Measurements from ENCODE around the gene PPCDC.

PPCDC gene

GRCh38 chr15:75019916-75020315 is 3.5 kb upstream of the PPCDC start:
- no peak for DNase-seq

DNA sequence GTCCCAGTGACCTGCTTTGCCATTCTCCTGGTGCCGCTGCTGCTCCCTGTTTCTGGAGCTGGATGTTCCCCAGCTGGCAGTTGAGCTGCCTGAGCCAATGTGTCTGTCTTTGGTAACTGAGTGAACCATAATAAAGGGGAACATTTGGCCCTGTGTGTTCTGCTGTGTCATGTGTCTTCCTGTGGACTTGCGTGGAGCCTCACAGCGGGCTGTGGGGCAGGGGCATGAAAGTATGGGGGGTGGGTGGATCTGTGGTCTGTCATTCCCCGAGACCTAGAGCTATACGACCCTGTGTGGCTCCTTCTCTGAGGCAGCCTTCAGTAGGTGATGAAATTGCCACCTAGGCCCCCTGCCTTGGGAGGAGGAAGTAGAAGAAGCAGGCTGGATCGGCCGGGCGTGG is 2.0 kb upstream of the PPCDC start:
- DNase-seq, result no peak

- DNase-seq, result no peak
These were observed 608 bp upstream of the PPCDC start for GRCh38 chr15:75022783-75023180.

DNA sequence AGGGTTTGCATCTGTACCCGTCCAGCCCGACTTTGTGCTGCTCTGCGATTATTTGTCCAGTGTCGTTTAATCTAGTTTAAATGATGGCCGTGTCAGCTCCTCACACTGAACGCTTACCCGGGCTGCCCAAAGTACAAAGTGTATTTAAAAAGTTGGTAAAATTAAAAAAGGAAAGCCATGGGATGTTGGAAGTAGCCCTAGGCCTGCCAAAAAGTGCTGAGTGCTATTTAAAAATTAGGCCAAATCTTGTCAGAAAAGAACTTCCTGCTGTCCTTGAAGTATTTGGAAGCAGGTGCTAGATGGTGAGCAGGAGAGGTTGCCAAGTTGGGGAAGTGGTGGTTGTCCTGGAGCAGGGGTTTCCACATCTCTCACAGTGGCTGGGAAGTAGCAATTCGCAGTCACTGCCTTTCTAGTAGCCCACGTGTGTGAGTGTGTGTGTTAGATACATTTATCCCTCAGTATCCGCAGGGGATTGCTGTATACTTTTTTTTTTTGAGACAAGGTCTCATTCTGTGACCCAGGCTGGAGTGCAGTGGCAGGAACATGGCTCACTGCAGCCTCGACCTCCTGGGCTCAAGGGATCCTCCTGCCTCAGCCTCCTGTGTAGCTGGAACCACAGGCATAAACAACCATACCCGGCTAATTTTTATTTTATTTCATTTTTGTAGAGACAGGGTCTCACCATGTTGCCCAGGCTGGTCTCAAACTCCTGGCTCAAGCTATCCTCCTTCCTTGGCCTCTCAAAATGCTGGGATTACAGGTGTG is 664 bp downstream of the PPCDC start:
- no peak for DNase-seq

GRCh38 chr15:75025107-75025506 is 1.7 kb downstream of the PPCDC start:
- no peak for DNase-seq

DNA sequence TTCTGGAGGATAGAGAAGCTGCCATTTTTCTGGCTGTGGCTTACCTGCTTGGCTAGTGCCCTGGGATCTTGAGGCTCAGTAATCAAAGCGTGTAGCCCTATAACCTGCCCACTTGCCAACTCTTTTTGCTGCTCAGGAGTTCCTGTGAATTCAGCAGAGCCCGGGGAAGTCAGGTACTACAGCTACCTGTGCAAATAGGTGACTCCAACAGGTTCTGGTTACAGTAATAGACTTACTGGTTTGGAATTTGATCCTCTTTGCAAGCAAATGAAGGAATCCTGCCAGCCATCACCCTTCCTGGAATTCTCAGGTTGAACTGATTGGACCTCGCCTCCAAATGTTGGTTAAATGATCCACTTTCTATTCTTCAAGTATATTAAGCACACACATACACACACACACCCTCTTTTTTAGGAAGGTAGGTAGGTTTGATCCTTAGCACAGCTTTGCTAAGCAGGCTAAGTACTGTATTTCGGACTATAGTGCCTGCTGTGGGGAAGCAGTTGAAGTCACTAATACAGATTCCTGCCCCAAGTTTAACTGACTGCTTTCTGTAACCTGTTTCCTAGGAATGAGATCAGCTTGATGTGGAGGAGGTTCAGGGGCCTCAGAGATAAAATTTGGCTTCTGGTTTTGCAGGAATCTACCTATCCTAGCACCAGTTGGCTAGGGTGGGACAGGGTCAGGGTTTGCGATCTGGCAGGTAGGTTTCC is 2.3 kb downstream of the PPCDC start:
- no peak for DNase-seq

GRCh38 chr15:75027551-75027950 is 4.2 kb downstream of the PPCDC start:
- DNase-seq, result no peak

DNA sequence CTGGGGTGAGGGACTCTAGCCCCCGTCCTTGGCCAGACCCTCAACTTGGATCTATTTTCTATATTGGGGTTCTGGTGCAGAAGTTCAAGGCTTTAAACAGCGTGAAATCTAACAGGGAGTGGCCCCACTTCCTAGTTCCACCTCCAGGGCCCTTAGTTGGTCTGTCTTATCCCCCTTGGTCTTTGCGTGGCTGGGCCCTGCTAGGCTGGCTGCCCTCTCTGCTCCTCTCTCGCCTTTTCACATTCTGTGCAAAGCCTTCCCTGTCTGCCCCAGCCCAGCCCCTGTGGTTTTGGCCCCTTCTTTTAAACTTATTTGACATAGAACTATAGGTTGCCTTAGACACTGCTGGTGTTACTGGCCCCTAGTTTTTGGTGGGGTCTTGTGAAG is 5.6 kb downstream of the PPCDC start:
- DNase-seq, result no peak

DNA sequence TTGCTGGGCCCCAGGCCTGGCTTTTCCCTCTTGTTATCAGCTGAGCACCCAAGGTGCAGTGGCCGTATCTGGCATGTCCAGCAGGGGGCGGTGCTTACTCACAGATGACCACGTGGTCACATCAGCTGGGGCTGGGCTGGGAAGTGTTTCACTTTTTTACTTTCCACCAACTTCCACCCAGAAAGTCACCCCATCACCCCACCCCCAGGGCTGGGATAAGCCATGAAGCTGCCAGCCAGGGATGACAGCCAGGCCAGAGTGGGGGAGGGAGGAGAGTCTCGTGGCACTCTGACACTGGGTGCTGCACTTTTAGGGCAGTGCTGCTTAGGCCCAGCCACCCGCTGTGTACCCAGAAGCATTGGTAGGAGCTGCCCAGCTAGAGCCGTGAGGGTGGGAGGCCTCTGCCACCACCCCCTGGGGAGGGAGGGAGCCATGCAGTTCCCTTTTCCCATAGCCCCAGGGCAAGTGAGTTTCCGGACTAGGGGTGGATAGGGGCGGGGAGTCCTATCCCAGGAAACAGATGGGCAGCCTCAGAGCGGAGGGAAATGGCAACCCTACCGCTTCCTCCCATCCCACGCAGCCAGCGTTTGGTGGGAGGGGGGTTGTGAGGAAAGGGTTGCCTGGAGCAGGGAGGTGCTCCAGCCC is 6.1 kb downstream of the PPCDC start:
- DNase-seq, result peak; percentile 26

GRCh38 chr15:75030023-75030413 is 6.6 kb downstream of the PPCDC start:
- no peak for DNase-seq

DNA sequence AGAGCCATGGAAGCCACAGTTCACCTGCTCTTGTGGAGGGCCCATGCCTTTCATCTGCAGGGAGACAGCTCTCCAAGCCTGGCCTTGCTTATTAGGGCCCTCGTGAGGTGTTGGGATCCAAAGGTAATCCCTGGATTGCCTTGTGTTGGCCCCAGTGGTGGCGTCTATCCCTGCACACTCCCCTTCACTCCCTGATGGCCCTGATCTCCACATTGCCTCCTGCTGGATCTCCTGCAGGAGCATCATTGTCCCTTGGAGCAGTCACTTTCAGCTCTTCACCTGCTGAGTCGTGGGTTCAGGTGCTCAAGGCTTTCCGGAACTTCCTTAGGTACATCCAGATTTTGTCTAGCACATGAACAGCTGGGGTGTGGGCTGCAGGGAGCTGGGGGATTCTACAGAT is 7.0 kb downstream of the PPCDC start:
- DNase-seq, result no peak

- no peak for DNase-seq
These were observed 8.5 kb downstream of the PPCDC start for GRCh38 chr15:75031848-75032247.

- no peak for DNase-seq
These were observed 9.0 kb downstream of the PPCDC start for GRCh38 chr15:75032395-75032794.

DNA sequence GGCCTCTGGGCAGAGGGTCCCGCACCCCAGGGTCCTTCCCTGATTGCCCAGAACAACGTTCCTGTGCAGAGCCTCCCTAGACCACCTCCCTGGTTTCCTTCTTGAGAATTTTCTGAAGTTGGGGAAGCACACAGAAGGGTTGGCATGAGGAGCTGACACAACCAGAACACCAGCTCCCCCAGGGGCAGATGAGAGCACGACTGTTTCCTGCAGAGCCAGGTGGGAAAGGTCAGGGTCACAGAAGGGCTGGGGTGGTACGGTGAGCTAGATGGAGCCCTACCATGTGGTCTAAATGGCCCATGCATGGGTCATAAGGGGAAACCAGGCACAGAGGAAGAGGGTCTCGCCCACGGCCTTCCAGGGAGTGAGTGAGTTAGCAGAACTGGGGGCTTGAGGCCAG is 10.4 kb downstream of the PPCDC start:
- no peak for DNase-seq

GRCh38 chr15:75034615-75035014 is 11.2 kb downstream of the PPCDC start:
- no peak for DNase-seq

GRCh38 chr15:75036212-75036616 is 12.8 kb downstream of the PPCDC start:
- DNase-seq, result no peak

DNA sequence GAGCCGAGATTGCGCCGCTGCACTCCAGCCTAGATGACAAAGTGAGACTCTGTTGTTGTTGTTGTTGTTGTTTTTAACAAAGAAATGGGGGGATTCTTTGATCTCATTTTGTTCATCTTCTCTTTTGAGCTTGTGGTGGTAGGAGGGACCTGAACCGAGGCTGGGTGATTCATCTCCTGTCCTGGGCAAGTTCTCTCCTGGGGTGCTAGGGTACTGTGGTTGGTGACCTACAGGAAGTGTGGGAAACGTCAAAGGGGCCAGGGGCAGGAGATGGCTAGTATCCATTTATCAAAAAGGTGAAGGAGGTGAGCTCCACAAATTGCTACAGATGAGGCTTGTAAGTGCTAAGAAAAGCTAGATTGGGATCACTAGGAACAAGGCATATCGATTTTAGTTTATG is 14.3 kb downstream of the PPCDC start:
- DNase-seq, result no peak

- no peak for DNase-seq
These were observed 14.8 kb downstream of the PPCDC start for GRCh38 chr15:75038231-75038630.

GRCh38 chr15:75042730-75043508 is 19.5 kb downstream of the PPCDC start:
- no peak for DNase-seq

DNA sequence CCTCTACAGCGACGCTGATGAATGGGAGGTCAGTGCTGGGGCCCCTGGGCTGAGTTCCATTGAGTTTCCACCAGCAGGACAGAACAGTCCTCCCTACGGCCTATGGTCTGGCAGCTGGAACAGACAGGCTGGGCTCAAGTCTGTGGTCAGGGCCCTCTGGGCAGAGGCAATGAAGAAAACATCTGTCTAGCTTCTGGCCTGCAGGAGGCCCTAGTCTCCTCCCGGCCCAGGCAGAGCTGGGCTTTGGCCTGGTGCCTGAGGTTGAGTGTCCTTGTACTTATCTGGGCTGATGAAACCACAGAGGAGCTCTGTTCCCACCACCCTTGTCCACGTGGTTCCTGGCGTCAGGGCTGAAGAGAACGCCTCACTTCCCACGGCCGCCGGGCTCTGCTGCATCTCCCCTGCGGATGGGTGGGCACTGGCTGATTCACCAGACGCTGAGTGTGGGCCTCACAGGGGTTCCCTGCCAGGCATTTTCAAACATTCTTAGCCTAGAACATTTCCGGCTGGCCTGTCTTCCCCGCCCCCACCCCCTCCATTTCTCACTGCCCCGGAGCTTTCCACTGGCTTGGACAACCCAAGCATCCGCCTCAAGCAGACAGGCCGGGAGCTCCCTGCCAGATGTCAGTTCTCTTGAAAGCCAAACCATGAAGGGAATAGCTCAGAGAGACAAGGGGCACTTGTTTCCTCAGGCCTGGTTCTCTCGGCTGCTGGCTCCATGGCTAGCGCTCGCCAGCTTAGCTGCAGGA is 20.3 kb downstream of the PPCDC start:
- no peak for DNase-seq

GRCh38 chr15:75044258-75044878 is 21.0 kb downstream of the PPCDC start:
- no peak for DNase-seq

GRCh38 chr15:75045332-75046015 is 22.1 kb downstream of the PPCDC start:
- no peak for DNase-seq
